ENCODE results near the gene UVRAG. TPM values are rescaled to one million over a fixed set of nuclear protein-coding genes. Genes with fewer than 3 reads are reported as not detected.
A peak's percentile ranks its signal among the peaks of the same experiment; 100 is the strongest.

The UVRAG gene
- total and polyA plus RNA-seq, 2 donors (not counting 1 experiment from before 2014, with no cell fraction given), result 37.7 to 94.1 TPM

- no peak for TF ChIP-seq EZH2 (IDR thresholded peaks at IDR 0.05; ENCODE audit: borderline replicate concordance, insufficient read depth, low read depth, low read length, poor library complexity, severe bottlenecking)
- no peak for TF ChIP-seq CTCF (IDR thresholded peaks at IDR 0.05)
- ChIA-PET POLR2A (interaction anchor here (0.6 kb wide), 1 partner anchor 177 kb away, joined by 3 read pairs; no protein-coding TSS in a partner anchor), CTCF (no interaction called here)
- Histone ChIP-seq H3K4me3 (ENCODE audit: control extremely low read depth in 1 of 5, extremely low read depth in 1 of 5, insufficient read depth in 1 of 5, low read depth in 2 of 5, low read length in 4 of 5) (peak overlapping the region; percentile 38 to 77 (median 64)), H3K4me2 (replicated peaks; ENCODE audit: low read depth, low read length, poor library complexity, severe bottlenecking) (peak overlapping the region; percentile 97), H3K9me3 (ENCODE audit: control extremely low read depth in 1 of 3, control insufficient read depth in 2 of 3, insufficient read depth in 1 of 3, low read length in 2 of 3) (no peaks in the 10 kb centered on the region), H3K9ac (ENCODE audit: low read length) (peak overlapping the region; percentile 76), H3K4me1 (ENCODE audit: control insufficient read depth in 2 of 2, insufficient read depth in 2 of 2, low read length in 2 of 2) (peaks cover 28 to 42% of the 10 kb centered on the region in 2 donors), H3K36me3 (replicated peaks in 1 of 2; ENCODE audit: control extremely low read depth in 1 of 2, control insufficient read depth in 1 of 2, extremely low read depth in 1 of 2, insufficient read depth in 2 of 2, low read length in 1 of 2) (no peaks in the 10 kb centered on the region), H3K27ac (ENCODE audit: low read length in 2 of 2) (peak overlapping the region; percentile 82 to 89), H3K27me3 (replicated peaks in 1 of 4; ENCODE audit: control extremely low read depth in 1 of 4, control insufficient read depth in 3 of 4, insufficient read depth in 4 of 4, low read length in 3 of 4) (no peaks in the 10 kb centered on the region), H4K20me1 (ENCODE audit: control insufficient read depth, insufficient read depth, low read length, poor library complexity, severe bottlenecking) (no peaks in the 10 kb centered on the region), H2AFZ (ENCODE audit: insufficient read depth, low read depth, low read length, poor library complexity, severe bottlenecking) (peak overlapping the region; percentile 88), H3K79me2 (ENCODE audit: control insufficient read depth, insufficient read depth, low read length) (no peaks in the 10 kb centered on the region)
- Mint-ChIP-seq H3K4me1 (peaks cover 49% of the 10 kb centered on the region), H3K27ac (peak overlapping the region; percentile 98), H3K9me3 (ENCODE audit: insufficient read depth) (no peaks in the 10 kb centered on the region), H3K4me3 (peak overlapping the region; percentile 90), H3K27me3 (no peaks in the 10 kb centered on the region)
- WGBS (ENCODE audit: insufficient coverage), result 40% methylated on average over 1 of the region's 1 CpG
- DNase-seq (no peak), ATAC-seq (ENCODE audit: low read depth) (no peak)
- intact Hi-C loops (cut with micrococcal nuclease), result loop anchor here (1.0 to 5.0 kb wide), 6 partner anchors 44 to 675 kb away; no protein-coding TSS in a partner anchor
These were observed 47.3 kb upstream of the UVRAG start for GRCh38 chr11:75767793-75768111.

GRCh38 chr11:75768112-75768908 lies 46.7 kb upstream of the UVRAG start, which contains the start of gene DGAT2:
TSS of gene DGAT2 (plus strand) at chr11:75768778. CDS start at chr11:75768992, 214 bp downstream.
- WGBS (ENCODE audit: insufficient coverage), result 3% methylated on average over 66 of the region's 66 CpGs
- intact Hi-C loops (cut with micrococcal nuclease), result loop anchor here (1.0 to 5.0 kb wide), 6 partner anchors 45 to 674 kb away; no protein-coding TSS in a partner anchor
- H3K27ac Mint-ChIP-seq, result peak within 1 kb of the TSS; percentile 98

More at GRCh38 chr11:75768112-75768908, 46.7 kb upstream of the UVRAG start, which contains the start of gene DGAT2:
- Mint-ChIP-seq H3K4me3 (peak within 1 kb of the TSS; percentile 90), H3K27me3 (no peaks in the 10 kb centered on the region), H3K9me3 (ENCODE audit: insufficient read depth) (no peaks in the 10 kb centered on the region), H3K4me1 (peaks cover 55% of the 10 kb centered on the region)
- POLR2A ChIA-PET, result interaction anchor here (0.6 to 1.3 kb wide), 2 partner anchors 46 to 178 kb away, joined by 3 read pairs; no protein-coding TSS in a partner anchor
- TF ChIP-seq EZH2 (IDR thresholded peaks at IDR 0.05; ENCODE audit: borderline replicate concordance, insufficient read depth, low read depth, low read length, poor library complexity, severe bottlenecking) (no peak), CTCF (IDR thresholded peaks at IDR 0.05) (peak; percentile 23)
- Histone ChIP-seq H3K9ac (ENCODE audit: low read length) (peak within 1 kb of the TSS; percentile 76), H3K4me1 (ENCODE audit: control insufficient read depth in 2 of 2, insufficient read depth in 2 of 2, low read length in 2 of 2) (peaks cover 34 to 47% of the 10 kb centered on the region in 2 donors), H3K9me3 (ENCODE audit: control extremely low read depth in 1 of 3, control insufficient read depth in 2 of 3, insufficient read depth in 1 of 3, low read length in 2 of 3) (no peaks in the 10 kb centered on the region), H3K79me2 (ENCODE audit: control insufficient read depth, insufficient read depth, low read length) (no peaks in the 10 kb centered on the region), H2AFZ (ENCODE audit: insufficient read depth, low read depth, low read length, poor library complexity, severe bottlenecking) (peak within 1 kb of the TSS; percentile 88), H3K27ac (ENCODE audit: low read length in 2 of 2) (peak within 1 kb of the TSS; percentile 82 to 89), H3K4me3 (ENCODE audit: control extremely low read depth in 1 of 5, extremely low read depth in 1 of 5, insufficient read depth in 1 of 5, low read depth in 2 of 5, low read length in 4 of 5) (peak within 1 kb of the TSS; percentile 57 to 79 (median 69)), H4K20me1 (ENCODE audit: control insufficient read depth, insufficient read depth, low read length, poor library complexity, severe bottlenecking) (no peaks in the 10 kb centered on the region), H3K27me3 (replicated peaks in 1 of 4; ENCODE audit: control extremely low read depth in 1 of 4, control insufficient read depth in 3 of 4, insufficient read depth in 4 of 4, low read length in 3 of 4) (no peaks in the 10 kb centered on the region), H3K4me2 (replicated peaks; ENCODE audit: low read depth, low read length, poor library complexity, severe bottlenecking) (peak within 1 kb of the TSS; percentile 97), H3K36me3 (replicated peaks in 1 of 2; ENCODE audit: control extremely low read depth in 1 of 2, control insufficient read depth in 1 of 2, extremely low read depth in 1 of 2, insufficient read depth in 2 of 2, low read length in 1 of 2) (no peaks in the 10 kb centered on the region)
- DNase-seq (peak; percentile 94), ATAC-seq (ENCODE audit: low read depth) (peak; percentile 80)
- CTCF ChIA-PET, result no interaction called here
